Endodermal cell (in vitro differentiated cells): ENCODE measurements around the gene ABI3BP. TPM values are rescaled to one million over a fixed set of nuclear protein-coding genes. Genes with fewer than 3 reads are reported as not detected.

Experiments used
- DNase-seq: peaks from one replicate; pipeline ENCODE4 v3.0.0-alpha.2; 2017
- H3K27ac ChIP-seq: 2 replicates; pipeline ENCODE4 v1.5.1; 2013; ENCODE audit warnings: mild to moderate bottlenecking, low read depth, low read length, moderate library complexity
- H3K27me3 ChIP-seq: 2 replicates; pipeline ENCODE4 v1.6.1; 2013; ENCODE audit warnings: mild to moderate bottlenecking, low read length, moderate library complexity; ENCODE audit not compliant: insufficient read depth, control insufficient read depth, poor library complexity, severe bottlenecking
- H3K36me3 ChIP-seq: 2 replicates; pipeline ENCODE4 v1.7.0; 2013; ENCODE audit warnings: mild to moderate bottlenecking, low read length, moderate library complexity; ENCODE audit not compliant: control insufficient read depth, insufficient read depth
- H3K4me1 ChIP-seq: one replicate; pipeline ENCODE4 v1.7.0; 2013; ENCODE audit warnings: low read length; ENCODE audit not compliant: control insufficient read depth, insufficient read depth
- H3K4me3 ChIP-seq: 2 replicates; pipeline ENCODE4 v1.5.1; 2013; ENCODE audit warnings: mild to moderate bottlenecking, low read length, moderate library complexity
- H3K9ac ChIP-seq: 2 replicates; pipeline ENCODE4 v1.6.1; 2013; ENCODE audit warnings: mild to moderate bottlenecking, low read length, moderate library complexity; ENCODE audit not compliant: poor library complexity, severe bottlenecking; ENCODE audit errors: extremely low read depth
- H3K9me3 ChIP-seq: 2 replicates; pipeline ENCODE4 v1.6.1; 2013; ENCODE audit warnings: mild to moderate bottlenecking, low read length, moderate library complexity; ENCODE audit not compliant: control insufficient read depth
- H3K27ac Mint-ChIP-seq: 2 replicates; pipeline ENCODE4 v1.8.0; 2020; ENCODE audit warnings: mixed read lengths
- H3K27me3 Mint-ChIP-seq: 2 replicates; pipeline ENCODE4 v1.8.0; 2021; ENCODE audit warnings: mild to moderate bottlenecking, mixed read lengths; ENCODE audit not compliant: insufficient read depth
- H3K36me3 Mint-ChIP-seq: 2 replicates; pipeline ENCODE4 v1.8.0; 2020; ENCODE audit warnings: low read depth, mixed read lengths
- H3K4me1 Mint-ChIP-seq: 2 replicates; pipeline ENCODE4 v1.8.0; 2020; ENCODE audit warnings: mixed read lengths
- H3K4me3 Mint-ChIP-seq: 2 replicates; pipeline ENCODE4 v1.8.0; 2020; ENCODE audit warnings: mild to moderate bottlenecking, moderate library complexity, mixed read lengths
- H3K9me3 Mint-ChIP-seq: 2 replicates; pipeline ENCODE4 v1.8.0; 2020; ENCODE audit warnings: mild to moderate bottlenecking, mixed read lengths
- CTCF ChIP-seq: fragments of 200-600 bp; sonication (generic); conservative IDR thresholded peaks from 2 replicates; pipeline ENCODE4 v1.5.0; 2021; ENCODE audit warnings: antibody characterized with exemption, mild to moderate bottlenecking
- WGBS, 2 experiments: methylation state at CpG; one replicate each; pipeline versions ENCODE4 v1.1.5 to v1.1.7; 2013; ENCODE audit warnings: missing lambda C conversion rate in 2 of 2, mixed read lengths in 1 of 2; ENCODE audit not compliant: insufficient coverage in 1 of 2, insufficient read length in 1 of 2; 5-methylcytosine and 5-hydroxymethylcytosine counted together
- total RNA-seq, 2 donors: library from RNA; stranded (reverse); fragmentation: NEBNext Ultra II Directional in 1 of 2; extraction: Animal tissue kit (Norgen Biotek cat#: 25700) in 1 of 2; gene quantifications; 2 replicates in 1 of 2; 3 replicates in 1 of 2; pipeline ENCODE4 v1.2.1, GENCODE V29; 2021

Gene ABI3BP
- total RNA-seq, 2 donors from 2014 or later: 0.42 TPM; not detected in 1

GRCh38 chr3:100766069-100766468, 227.2 kb downstream of the ABI3BP start:
- no peaks in the 10 kb centered on the region for H3K27me3 Mint-ChIP-seq
- Histone ChIP-seq H3K4me1 (no peaks in the 10 kb centered on the region), H3K4me3 (no peak overlapping the region), H3K36me3 (no peaks in the 10 kb centered on the region), H3K27me3 (no peaks in the 10 kb centered on the region), H3K9ac (no peak overlapping the region), H3K27ac (no peak overlapping the region), H3K9me3 (no peaks in the 10 kb centered on the region)
- 93% methylated on average over 2 of the region's 2 CpGs; no CpG with 5 or more reads in 1 of the 2 experiments for WGBS, 2 experiments
- no peaks in the 10 kb centered on the region for H3K36me3 Mint-ChIP-seq
- H3K27ac Mint-ChIP-seq: no peak overlapping the region
- peaks cover 14% of the 10 kb centered on the region for H3K4me1 Mint-ChIP-seq
- H3K4me3 Mint-ChIP-seq: no peak overlapping the region
- no peak for TF ChIP-seq CTCF
- H3K9me3 Mint-ChIP-seq: no peaks in the 10 kb centered on the region
- DNase-seq: no peak

- H3K4me3 ChIP-seq: no peak overlapping the region
- DNase-seq: no peak
- Mint-ChIP-seq H3K27ac (no peak overlapping the region), H3K36me3 (no peaks in the 10 kb centered on the region), H3K4me1 (peaks cover 14% of the 10 kb centered on the region), H3K27me3 (no peaks in the 10 kb centered on the region), H3K9me3 (no peaks in the 10 kb centered on the region), H3K4me3 (no peak overlapping the region)
- no peak overlapping the region for H3K27ac ChIP-seq
- 97 to 100% methylated on average over 1 to 3 of the region's 3 CpGs for WGBS, 2 experiments
- H3K27me3 ChIP-seq: no peaks in the 10 kb centered on the region
- TF ChIP-seq CTCF: no peak
- no peak overlapping the region for H3K9ac ChIP-seq
- no peaks in the 10 kb centered on the region for H3K36me3 ChIP-seq
- no peaks in the 10 kb centered on the region for H3K4me1 ChIP-seq
- no peaks in the 10 kb centered on the region for H3K9me3 ChIP-seq
Observed at GRCh38 chr3:100765437-100765975, 227.7 kb downstream of the ABI3BP start.

- no peak overlapping the region for H3K27ac ChIP-seq
- no peak overlapping the region for H3K4me3 Mint-ChIP-seq
Observed at GRCh38 chr3:100761951-100762350, 231.3 kb downstream of the ABI3BP start.

More at GRCh38 chr3:100761951-100762350, 231.3 kb downstream of the ABI3BP start:
- H3K27ac Mint-ChIP-seq: no peak overlapping the region
- no peaks in the 10 kb centered on the region for H3K9me3 ChIP-seq
- H3K27me3 Mint-ChIP-seq: peaks cover 3% of the 10 kb centered on the region
- H3K36me3 Mint-ChIP-seq: no peaks in the 10 kb centered on the region
- peaks cover 11% of the 10 kb centered on the region for H3K4me1 Mint-ChIP-seq
- H3K4me3 ChIP-seq: no peak overlapping the region
- H3K9ac ChIP-seq: no peak overlapping the region
- no peaks in the 10 kb centered on the region for H3K9me3 Mint-ChIP-seq
- no peaks in the 10 kb centered on the region for H3K27me3 ChIP-seq
- no peaks in the 10 kb centered on the region for H3K36me3 ChIP-seq
- DNase-seq: no peak
- H3K4me1 ChIP-seq: peaks cover 2% of the 10 kb centered on the region
- TF ChIP-seq CTCF: no peak
